Activated T-cell treated with anti-CD3 and anti-CD28 coated beads, Interleukin-2, amount 50 U/mL, for 24 hours (primary cell): ENCODE data around the gene SEMA5A.

Experiments
- DNase-seq: peaks from one replicate; pipeline ENCODE4 v3.0.0-alpha.2; 2020
- H3K27ac Mint-ChIP-seq: 2 replicates; pipeline ENCODE4 v1.8.0; 2020; ENCODE audit warnings: mild to moderate bottlenecking, mixed read lengths
- H3K27me3 Mint-ChIP-seq: 2 replicates; pipeline ENCODE4 v1.8.0; 2020; ENCODE audit warnings: mixed read lengths
- H3K36me3 Mint-ChIP-seq: 2 replicates; pipeline ENCODE4 v1.8.0; 2020; ENCODE audit warnings: low read depth, mixed read lengths
- H3K4me1 Mint-ChIP-seq: 2 replicates; pipeline ENCODE4 v1.8.0; 2020; ENCODE audit warnings: low read depth, mixed read lengths
- H3K4me3 Mint-ChIP-seq: 2 replicates; pipeline ENCODE4 v1.8.0; 2020; ENCODE audit warnings: mild to moderate bottlenecking, moderate library complexity, mixed read lengths
- H3K9me3 Mint-ChIP-seq: 2 replicates; pipeline ENCODE4 v1.8.0; 2020; ENCODE audit warnings: mixed read lengths

SEMA5A gene

DNA sequence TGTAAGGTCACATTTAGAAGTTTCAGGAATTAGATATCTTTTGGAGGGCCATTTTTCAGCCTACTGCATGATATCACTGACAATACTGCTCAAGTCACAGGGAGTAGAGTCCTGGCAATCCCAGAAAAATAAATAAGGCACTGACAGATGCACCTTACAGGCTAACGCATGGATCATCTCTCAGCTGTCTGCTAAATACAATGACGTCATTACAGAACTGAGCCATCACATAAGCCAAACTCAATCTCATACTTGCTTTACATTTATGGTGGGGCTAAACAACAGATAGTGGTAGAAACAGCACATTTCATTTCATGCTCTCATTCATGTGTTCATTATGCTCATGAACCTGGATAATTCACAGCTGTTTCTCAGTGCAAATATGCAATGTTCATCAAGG lies 243.7 kb downstream of the SEMA5A start:
- DNase-seq: no peak
- no peaks in the 10 kb centered on the region for H3K36me3 Mint-ChIP-seq
- H3K27me3 Mint-ChIP-seq: no peaks in the 10 kb centered on the region
- H3K9me3 Mint-ChIP-seq: peaks cover 7% of the 10 kb centered on the region
- H3K4me1 Mint-ChIP-seq: no peaks in the 10 kb centered on the region
- H3K27ac Mint-ChIP-seq: no peak overlapping the region
- no peak overlapping the region for H3K4me3 Mint-ChIP-seq

DNA sequence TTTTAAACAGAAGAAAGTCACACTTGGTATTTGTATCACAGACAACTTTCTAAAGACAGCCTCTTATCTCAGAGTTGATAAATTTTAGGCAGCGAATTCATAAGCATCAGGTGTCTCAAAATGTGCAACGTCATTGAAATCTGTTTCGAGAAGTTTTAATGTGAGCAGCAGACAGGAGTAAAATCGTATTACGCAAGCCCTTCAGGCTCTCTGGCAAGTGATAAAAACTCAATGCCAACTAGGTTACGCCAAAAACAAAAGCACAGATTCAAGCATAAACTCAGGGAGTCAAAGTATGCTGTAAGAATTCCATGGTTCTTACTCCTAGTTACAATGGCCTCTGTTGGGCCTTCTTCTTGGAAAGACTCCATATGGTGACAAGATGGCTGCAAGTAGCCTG lies 244.7 kb downstream of the SEMA5A start:
- Mint-ChIP-seq H3K27me3 (no peaks in the 10 kb centered on the region), H3K27ac (no peak overlapping the region), H3K4me1 (no peaks in the 10 kb centered on the region), H3K36me3 (no peaks in the 10 kb centered on the region), H3K9me3 (peaks cover 7% of the 10 kb centered on the region), H3K4me3 (no peak overlapping the region)
- DNase-seq: no peak

DNA sequence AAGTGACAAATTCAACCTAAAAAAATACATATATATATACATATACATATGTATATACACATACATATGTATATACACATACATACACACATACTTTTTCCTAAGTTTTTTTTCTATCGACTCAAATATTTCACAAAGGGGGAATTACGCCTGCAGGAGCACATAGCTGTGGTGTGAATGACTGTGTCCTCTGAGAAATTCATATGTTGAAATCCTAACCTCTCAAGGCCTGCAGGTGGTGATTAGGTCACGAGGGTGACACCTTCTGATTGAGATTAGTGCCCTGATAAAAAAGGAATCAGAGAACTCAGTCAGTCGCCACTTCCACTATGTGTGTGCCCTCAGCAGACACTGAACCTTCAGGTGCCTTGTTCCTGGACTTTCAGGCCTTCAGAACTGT lies 248.7 kb downstream of the SEMA5A start:
- Mint-ChIP-seq H3K9me3 (peaks cover 13% of the 10 kb centered on the region), H3K27ac (no peak overlapping the region), H3K4me1 (no peaks in the 10 kb centered on the region), H3K36me3 (no peaks in the 10 kb centered on the region), H3K27me3 (no peaks in the 10 kb centered on the region), H3K4me3 (no peak overlapping the region)
- no peak for DNase-seq

DNA sequence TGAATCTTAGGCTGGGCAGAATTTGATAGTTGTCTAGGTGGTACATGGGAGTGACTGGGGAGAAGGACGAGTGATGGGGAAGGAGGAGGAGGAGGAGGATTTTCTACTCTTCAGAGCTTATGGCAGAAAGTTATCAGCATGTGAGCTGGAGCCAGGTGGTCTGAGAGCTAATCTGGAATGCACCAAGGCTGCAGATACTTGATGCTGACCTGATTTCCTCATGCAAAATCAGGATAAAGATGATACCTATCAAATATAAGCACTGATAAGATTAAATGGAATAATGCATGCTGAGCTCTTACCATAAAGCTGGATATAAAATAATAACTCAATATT lies 250.4 kb downstream of the SEMA5A start:
- Mint-ChIP-seq H3K27me3 (no peaks in the 10 kb centered on the region), H3K36me3 (no peaks in the 10 kb centered on the region), H3K27ac (no peak overlapping the region), H3K4me1 (no peaks in the 10 kb centered on the region), H3K9me3 (peaks cover 11% of the 10 kb centered on the region), H3K4me3 (no peak overlapping the region)
- no peak for DNase-seq

DNA sequence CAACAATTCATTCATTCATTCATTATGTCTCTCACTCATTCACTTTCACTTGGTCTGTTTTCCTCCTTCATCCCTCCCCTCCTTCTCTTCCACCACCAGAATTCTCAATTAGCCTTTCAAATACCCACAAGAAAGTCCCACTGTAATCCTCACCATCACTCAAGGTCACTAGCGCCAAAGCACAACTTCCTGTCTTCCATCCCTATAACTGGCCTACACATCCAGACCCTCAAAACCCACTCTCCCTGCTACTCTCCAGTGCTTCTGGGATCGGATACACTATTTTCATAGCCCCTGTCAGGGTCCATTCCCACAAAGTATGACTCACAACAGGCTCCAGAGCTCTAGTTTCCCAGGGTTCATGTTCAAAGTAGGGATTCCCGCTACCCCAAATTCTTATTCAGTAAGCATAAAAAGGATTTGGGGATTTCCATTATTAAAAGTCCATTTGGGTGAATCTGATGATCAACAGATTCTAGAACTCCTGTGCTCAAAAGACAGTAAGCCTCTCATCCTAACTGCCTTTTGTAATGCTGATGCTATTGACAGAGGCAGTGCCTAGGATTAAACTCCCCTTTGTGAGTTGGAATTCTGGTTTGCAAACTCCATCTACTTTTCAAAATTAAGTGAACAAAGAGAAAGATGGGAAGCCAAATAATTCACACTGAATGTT lies 250.9 kb downstream of the SEMA5A start:
- no peaks in the 10 kb centered on the region for H3K36me3 Mint-ChIP-seq
- DNase-seq: no peak
- no peaks in the 10 kb centered on the region for H3K27me3 Mint-ChIP-seq
- H3K27ac Mint-ChIP-seq: no peak overlapping the region
- no peak overlapping the region for H3K4me3 Mint-ChIP-seq
- H3K9me3 Mint-ChIP-seq: peaks cover 10% of the 10 kb centered on the region
- H3K4me1 Mint-ChIP-seq: no peaks in the 10 kb centered on the region

DNA sequence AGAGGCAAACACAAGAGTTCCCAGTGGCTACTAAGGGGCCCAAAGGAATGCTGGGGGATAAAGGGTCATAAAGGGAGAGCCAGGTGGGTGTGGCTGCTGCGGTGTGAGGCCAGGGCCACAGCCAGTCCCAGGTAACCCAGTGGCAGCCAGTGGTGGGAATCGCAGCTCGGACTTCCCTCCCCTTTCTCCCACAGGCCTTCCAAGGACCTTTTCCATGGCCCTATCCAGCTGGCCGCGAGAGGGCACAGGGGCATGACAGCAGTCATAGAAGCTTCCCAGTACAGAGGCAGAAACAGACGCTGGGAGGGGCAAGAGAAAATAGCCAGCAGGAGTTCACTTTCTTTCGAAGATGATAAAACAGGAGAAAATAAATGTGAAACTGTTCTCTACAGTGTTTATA lies 257.6 kb downstream of the SEMA5A start:
- no peak overlapping the region for H3K27ac Mint-ChIP-seq
- H3K4me3 Mint-ChIP-seq: no peak overlapping the region
- H3K4me1 Mint-ChIP-seq: no peaks in the 10 kb centered on the region
- DNase-seq: no peak
- H3K27me3 Mint-ChIP-seq: no peaks in the 10 kb centered on the region
- H3K9me3 Mint-ChIP-seq: no peaks in the 10 kb centered on the region
- H3K36me3 Mint-ChIP-seq: no peaks in the 10 kb centered on the region

DNA sequence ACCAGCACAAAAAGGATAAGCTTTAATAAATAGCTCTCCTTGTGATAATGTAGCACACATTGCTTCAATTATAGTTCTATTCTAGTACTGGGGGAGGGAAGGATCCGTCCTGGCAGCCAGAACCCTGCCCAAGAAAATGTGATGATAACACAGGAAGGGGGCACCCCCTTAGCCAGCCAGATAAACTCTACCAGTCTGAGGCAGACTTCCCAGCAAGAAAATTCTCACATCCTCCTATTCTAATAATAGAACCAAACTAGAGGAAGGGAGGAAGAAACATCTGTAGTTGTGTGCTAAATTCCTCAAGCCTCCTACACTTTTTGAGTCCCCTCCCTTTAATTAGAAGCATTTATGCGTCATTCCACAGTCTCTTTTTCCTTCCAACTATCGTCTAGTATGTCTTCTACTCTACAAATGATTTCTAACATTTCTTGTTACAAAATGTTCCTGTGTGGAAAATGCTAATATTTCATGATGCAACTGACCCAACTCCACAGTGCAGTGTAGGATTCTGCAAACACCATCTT lies 261.0 kb downstream of the SEMA5A start:
- Mint-ChIP-seq H3K4me3 (no peak overlapping the region), H3K36me3 (no peaks in the 10 kb centered on the region), H3K27ac (no peak overlapping the region), H3K9me3 (no peaks in the 10 kb centered on the region), H3K27me3 (no peaks in the 10 kb centered on the region), H3K4me1 (no peaks in the 10 kb centered on the region)
- no peak for DNase-seq

DNA sequence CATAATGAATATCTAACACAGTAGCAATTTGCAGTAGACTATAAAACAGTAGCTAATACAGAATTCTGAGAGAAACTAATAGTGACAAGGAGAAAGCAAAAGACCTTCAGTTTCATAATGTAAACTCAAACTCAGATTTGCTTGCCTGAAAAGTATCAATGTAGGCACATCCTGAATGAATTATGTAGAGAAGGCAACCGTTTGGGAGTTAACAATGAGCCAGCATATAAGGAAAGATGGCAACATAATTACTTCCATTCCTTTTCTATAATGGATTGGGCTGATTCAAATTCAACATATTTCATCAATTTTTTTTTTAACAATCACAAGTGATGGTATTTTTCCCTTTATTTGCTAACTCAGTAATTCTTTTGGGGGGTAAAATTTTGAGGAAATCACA lies 261.6 kb downstream of the SEMA5A start:
- Mint-ChIP-seq H3K4me3 (no peak overlapping the region), H3K9me3 (peaks cover 3% of the 10 kb centered on the region), H3K36me3 (no peaks in the 10 kb centered on the region), H3K27ac (no peak overlapping the region), H3K4me1 (no peaks in the 10 kb centered on the region), H3K27me3 (no peaks in the 10 kb centered on the region)
- no peak for DNase-seq

DNA sequence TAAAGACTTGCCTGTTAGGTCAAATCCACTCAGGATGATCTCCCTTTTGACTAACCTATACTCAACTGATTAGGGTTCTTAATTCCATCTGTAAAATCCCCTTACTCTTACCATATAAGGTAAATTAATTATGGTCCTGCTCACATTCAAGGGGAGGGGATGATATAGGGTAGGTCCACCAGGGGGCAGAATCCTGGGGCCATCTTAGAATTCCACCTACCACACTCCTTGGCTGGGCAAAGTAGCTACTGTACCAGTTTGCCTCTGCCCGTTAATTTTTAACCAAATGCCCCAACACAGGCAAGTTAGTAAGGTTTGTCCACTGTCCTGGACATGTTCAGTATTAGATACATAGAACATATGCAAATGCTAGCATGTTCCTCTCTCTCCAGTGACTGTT lies 262.4 kb downstream of the SEMA5A start:
- Mint-ChIP-seq H3K4me1 (no peaks in the 10 kb centered on the region), H3K27ac (no peak overlapping the region), H3K27me3 (no peaks in the 10 kb centered on the region)

DNA sequence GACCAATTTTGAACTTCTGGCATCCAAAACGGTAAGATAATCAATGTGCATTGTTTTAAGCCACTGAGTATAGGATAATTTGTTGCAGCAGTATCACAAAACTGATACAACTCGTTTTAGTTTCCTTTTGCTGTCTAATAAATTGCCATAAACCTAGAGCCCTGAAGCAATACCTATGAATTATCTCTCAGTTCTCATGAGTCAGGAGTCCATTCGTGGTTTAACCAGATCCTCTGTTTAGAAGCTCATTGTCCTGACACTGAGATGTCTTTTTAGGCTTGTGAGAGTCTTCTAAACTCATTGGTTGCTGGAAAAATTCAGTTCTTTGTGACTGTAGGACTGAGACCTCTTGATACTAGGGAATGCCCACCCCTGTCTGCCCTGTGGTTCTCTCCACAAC lies 262.9 kb downstream of the SEMA5A start:
- Mint-ChIP-seq H3K27ac (no peak overlapping the region), H3K4me3 (no peak overlapping the region), H3K9me3 (peaks cover 7% of the 10 kb centered on the region), H3K36me3 (no peaks in the 10 kb centered on the region), H3K27me3 (no peaks in the 10 kb centered on the region), H3K4me1 (no peaks in the 10 kb centered on the region)
- no peak for DNase-seq

More for the DNA sequence above, 262.4 kb downstream of the SEMA5A start:
- peaks cover 3% of the 10 kb centered on the region for H3K9me3 Mint-ChIP-seq
- no peaks in the 10 kb centered on the region for H3K36me3 Mint-ChIP-seq
- no peak for DNase-seq
- no peak overlapping the region for H3K4me3 Mint-ChIP-seq

DNA sequence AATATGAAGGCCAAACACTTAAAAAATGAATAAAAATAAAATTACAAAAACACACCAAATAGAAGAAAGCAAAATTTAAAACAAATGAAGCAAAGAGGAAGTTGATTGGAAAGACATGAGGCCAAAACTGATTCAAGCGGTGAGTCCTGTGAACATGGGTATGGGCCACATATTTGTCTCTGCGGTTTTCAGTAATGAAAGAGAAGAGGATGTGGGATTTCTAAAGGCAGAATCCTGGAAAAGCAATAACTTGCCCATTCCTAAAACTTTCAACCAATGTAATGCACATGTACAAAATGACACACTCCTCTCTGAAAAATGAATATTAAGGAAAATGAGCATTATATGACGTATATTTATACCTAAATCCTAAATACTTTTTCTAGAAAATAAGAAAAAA lies 263.7 kb downstream of the SEMA5A start:
- Mint-ChIP-seq H3K4me1 (no peaks in the 10 kb centered on the region), H3K4me3 (no peak overlapping the region), H3K27ac (no peak overlapping the region), H3K27me3 (no peaks in the 10 kb centered on the region), H3K9me3 (peaks cover 8% of the 10 kb centered on the region), H3K36me3 (no peaks in the 10 kb centered on the region)
- no peak for DNase-seq

DNA sequence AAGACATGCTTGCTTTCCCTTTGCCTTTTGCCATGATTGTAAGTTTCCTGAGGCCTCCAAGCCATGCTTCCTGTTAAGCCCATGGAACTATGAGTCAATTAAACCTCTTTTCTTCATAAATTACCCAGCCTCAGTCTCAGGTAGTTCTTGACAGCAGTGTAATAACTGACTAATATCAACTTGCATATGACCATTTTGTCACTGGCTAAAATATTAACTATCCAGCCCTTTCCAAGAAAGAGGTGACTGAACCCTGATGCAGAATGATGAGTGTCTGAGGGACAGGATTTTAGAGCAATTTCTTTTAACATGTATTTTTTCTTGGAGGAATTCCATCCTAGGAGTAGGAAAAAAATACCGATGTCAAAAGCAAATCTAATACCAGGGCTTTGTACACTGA lies 266.1 kb downstream of the SEMA5A start:
- no peaks in the 10 kb centered on the region for H3K36me3 Mint-ChIP-seq
- H3K27ac Mint-ChIP-seq: no peak overlapping the region
- no peak for DNase-seq
- no peaks in the 10 kb centered on the region for H3K4me1 Mint-ChIP-seq
- no peaks in the 10 kb centered on the region for H3K27me3 Mint-ChIP-seq
- no peak overlapping the region for H3K4me3 Mint-ChIP-seq
- H3K9me3 Mint-ChIP-seq: peaks cover 8% of the 10 kb centered on the region

DNA sequence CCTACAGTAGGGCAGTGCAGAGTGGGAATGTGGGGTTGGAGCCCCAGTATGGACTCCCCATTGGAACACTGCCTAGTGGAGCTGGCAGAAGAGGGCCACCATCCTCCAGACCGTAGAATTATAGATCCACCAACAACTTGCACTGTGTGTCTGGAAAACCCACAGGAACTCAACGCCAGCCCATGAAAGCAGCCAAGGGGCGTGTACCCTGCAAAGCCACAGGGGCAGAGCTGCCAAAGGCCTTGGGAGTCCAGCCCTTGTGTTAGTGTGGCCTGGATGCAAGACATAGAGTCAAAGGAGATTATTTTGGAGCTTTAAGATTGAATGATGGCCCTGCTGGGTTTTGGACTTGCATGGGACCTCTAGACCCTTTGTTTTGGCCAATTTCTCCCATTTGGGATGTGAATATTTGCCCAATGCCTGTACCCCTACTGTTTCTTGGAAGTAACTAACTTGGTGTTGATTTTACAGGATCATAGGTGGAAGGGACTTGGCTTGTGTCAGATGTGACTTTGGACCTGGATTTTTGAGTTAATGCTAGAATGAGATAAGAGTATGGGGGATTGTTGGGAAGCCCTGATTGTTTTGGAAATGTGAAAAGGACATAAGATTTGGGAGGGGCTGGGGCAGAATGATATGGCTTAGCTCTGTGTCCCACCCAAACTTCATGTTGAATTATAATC lies 266.8 kb downstream of the SEMA5A start:
- no peak overlapping the region for H3K4me3 Mint-ChIP-seq
- no peak for DNase-seq
- H3K27me3 Mint-ChIP-seq: no peaks in the 10 kb centered on the region
- H3K27ac Mint-ChIP-seq: no peak overlapping the region
- H3K36me3 Mint-ChIP-seq: no peaks in the 10 kb centered on the region
- H3K9me3 Mint-ChIP-seq: peaks cover 13% of the 10 kb centered on the region
- H3K4me1 Mint-ChIP-seq: no peaks in the 10 kb centered on the region

DNA sequence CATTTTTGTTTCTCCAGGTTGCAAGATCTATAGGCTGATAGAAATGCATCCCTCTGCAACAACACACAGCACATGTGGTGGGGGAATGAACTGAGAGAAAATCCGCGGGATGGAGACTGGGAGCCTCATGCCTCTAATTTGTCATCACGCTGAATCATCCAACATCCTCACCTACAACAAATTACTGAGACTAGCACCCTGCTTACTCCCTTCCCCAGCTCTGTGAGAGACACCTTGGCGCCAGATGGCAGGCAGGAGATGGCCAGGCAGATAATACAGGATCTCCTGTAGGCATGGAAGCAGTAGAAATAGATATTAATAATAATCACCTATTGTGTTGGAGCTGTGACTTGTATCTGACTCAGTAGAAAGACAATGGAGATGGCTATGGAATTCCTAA lies 276.9 kb downstream of the SEMA5A start:
- Mint-ChIP-seq H3K27ac (no peak overlapping the region), H3K4me3 (no peak overlapping the region), H3K36me3 (no peaks in the 10 kb centered on the region), H3K9me3 (peaks cover 8% of the 10 kb centered on the region), H3K4me1 (no peaks in the 10 kb centered on the region), H3K27me3 (no peaks in the 10 kb centered on the region)
- no peak for DNase-seq

DNA sequence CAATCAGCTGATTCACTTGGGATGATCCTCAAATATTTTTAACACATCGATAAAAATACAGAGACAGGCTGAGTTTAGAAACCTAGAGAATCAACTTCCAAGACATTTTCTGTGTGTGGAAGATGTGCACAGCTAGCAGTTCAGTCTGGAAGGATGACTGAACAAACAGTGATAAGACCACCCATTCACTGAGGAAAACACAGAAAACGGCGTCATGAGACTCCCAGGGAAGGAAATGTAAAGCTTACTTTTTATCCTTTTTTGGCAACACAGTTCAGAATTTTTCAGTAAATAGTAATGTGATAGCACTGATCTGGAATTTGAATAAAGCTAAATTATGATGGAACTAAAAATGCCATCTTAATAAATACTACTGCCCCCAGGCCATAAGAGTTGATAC lies 277.6 kb downstream of the SEMA5A start:
- Mint-ChIP-seq H3K27me3 (no peaks in the 10 kb centered on the region), H3K4me3 (no peak overlapping the region), H3K27ac (no peak overlapping the region), H3K9me3 (peaks cover 8% of the 10 kb centered on the region), H3K36me3 (no peaks in the 10 kb centered on the region), H3K4me1 (no peaks in the 10 kb centered on the region)
- DNase-seq: no peak
